Neural cell (in vitro differentiated cells): ENCODE data around the gene EFNA4. TPM values are rescaled to one million over a fixed set of nuclear protein-coding genes. Genes with fewer than 3 reads are reported as not detected.

Experiments used
- H2AFZ ChIP-seq: fragments of 200-600, 300-800 bp; sonication (generic), shearing (Covaris generic); 2 replicates; pipeline ENCODE4 v1.6.0; 2014; ENCODE audit warnings: low read depth, mild to moderate bottlenecking, antibody characterized with exemption, low read length, moderate library complexity
- H3F3A ChIP-seq: fragments of 200-600 bp; shearing (Covaris generic); 2 replicates; pipeline ENCODE4 v1.6.1; 2016; ENCODE audit warnings: mild to moderate bottlenecking, moderate library complexity, mixed read lengths, antibody characterized with exemption, low read length; ENCODE audit not compliant: insufficient read depth, poor library complexity, severe bottlenecking
- H3K27ac ChIP-seq: fragments of 200-600, 300-800 bp; sonication (generic), shearing (Covaris generic); 2 replicates; pipeline ENCODE4 v1.5.1; 2014; ENCODE audit warnings: mild to moderate bottlenecking, low read length, moderate library complexity
- H3K27me3 ChIP-seq: fragments of 300-800, 200-600 bp; sonication (generic), shearing (Covaris generic); 2 replicates; pipeline ENCODE4 v1.6.0; 2014; ENCODE audit warnings: mild to moderate bottlenecking, low read depth, low read length, moderate library complexity; ENCODE audit not compliant: insufficient read depth
- H3K36me3 ChIP-seq: fragments of 300-800, 200-600 bp; sonication (generic), shearing (Covaris generic); 2 replicates; pipeline ENCODE4 v1.5.1; 2014; ENCODE audit warnings: mild to moderate bottlenecking, antibody characterized with exemption, low read length, moderate library complexity; ENCODE audit not compliant: insufficient read depth
- H3K4me2 ChIP-seq: fragments of 300-800, 200-600 bp; sonication (generic), shearing (Covaris generic); 2 replicates; pipeline ENCODE4 v1.6.0; 2014; ENCODE audit warnings: mild to moderate bottlenecking, low read length
- H3K4me3 ChIP-seq: fragments of 300-800, 200-600 bp; sonication (generic), shearing (Covaris generic); 2 replicates; pipeline ENCODE4 v1.5.1; 2014; ENCODE audit warnings: mild to moderate bottlenecking, low read length, moderate library complexity
- H3K79me2 ChIP-seq: fragments of 200-600 bp; shearing (Covaris generic); replicated peaks from 2 replicates; pipeline ENCODE4 v1.6.0; 2014; ENCODE audit warnings: mild to moderate bottlenecking, low read length, moderate library complexity; ENCODE audit not compliant: insufficient read depth
- H3K9ac ChIP-seq: fragments of 300-800, 200-600 bp; sonication (generic), shearing (Covaris generic); 2 replicates; pipeline ENCODE4 v1.6.1; 2016; ENCODE audit warnings: mild to moderate bottlenecking, low read length, mixed read lengths
- H3K9me2 ChIP-seq: fragments of 200-600 bp; shearing (Covaris generic); 2 replicates; pipeline ENCODE4 v1.6.1; 2016; ENCODE audit warnings: mild to moderate bottlenecking, low read length, mixed read lengths; ENCODE audit not compliant: insufficient read depth
- H3K9me3 ChIP-seq: fragments of 200-600, 300-800 bp; sonication (generic), shearing (Covaris generic); 2 replicates; pipeline ENCODE4 v1.6.1; 2016; ENCODE audit warnings: mild to moderate bottlenecking, mixed run types, low read length, moderate library complexity, mixed read lengths
- H4K20me1 ChIP-seq: fragments of 200-600 bp; shearing (Covaris generic); 2 replicates; pipeline ENCODE4 v1.6.1; 2016; ENCODE audit warnings: mild to moderate bottlenecking, mixed run types; ENCODE audit not compliant: insufficient read depth
- CTCF ChIP-seq: fragments of 450-650 bp; IDR thresholded peaks from 2 replicates; pipeline ENCODE4 v1.5.1; 2014; ENCODE audit warnings: antibody characterized with exemption, mild to moderate bottlenecking, moderate library complexity; ENCODE audit not compliant: poor library complexity, severe bottlenecking
- EP300 ChIP-seq: fragments of 450-650 bp; conservative IDR thresholded peaks from 2 replicates; pipeline ENCODE4 v1.6.1; 2014; ENCODE audit warnings: antibody characterized with exemption, mild to moderate bottlenecking, moderate library complexity; ENCODE audit not compliant: poor library complexity, severe bottlenecking
- EZH2 ChIP-seq: fragments of 200-600, 300-800 bp; shearing (Covaris generic), sonication (generic); IDR thresholded peaks from 2 replicates; pipeline ENCODE4 v1.6.1; 2014; ENCODE audit warnings: antibody characterized with exemption, low read length, borderline replicate concordance, mild to moderate bottlenecking; ENCODE audit not compliant: insufficient read depth, poor library complexity, severe bottlenecking
- MXI1 ChIP-seq: fragments of 450-650 bp; conservative IDR thresholded peaks from 2 replicates; pipeline ENCODE4 v1.6.1; 2014; ENCODE audit warnings: antibody characterized with exemption, mild to moderate bottlenecking; ENCODE audit not compliant: poor library complexity, severe bottlenecking
- POLR2AphosphoS5 ChIP-seq: IDR thresholded peaks from 2 replicates; pipeline ENCODE4 v1.6.1; 2012
- RAD21 ChIP-seq: fragments of 450-650 bp; conservative IDR thresholded peaks from 2 replicates; pipeline ENCODE4 v1.6.1; 2014; ENCODE audit warnings: antibody characterized with exemption, mild to moderate bottlenecking, moderate library complexity
- REST ChIP-seq: IDR thresholded peaks from 2 replicates; pipeline ENCODE4 v1.6.1; 2012; ENCODE audit warnings: borderline replicate concordance
- SMC3 ChIP-seq: fragments of 450-650 bp; conservative IDR thresholded peaks from 2 replicates; pipeline ENCODE4 v1.6.1; 2014; ENCODE audit warnings: antibody characterized with exemption, mild to moderate bottlenecking, moderate library complexity; ENCODE audit not compliant: poor library complexity
- TAF1 ChIP-seq: IDR thresholded peaks from 2 replicates; pipeline ENCODE4 v1.6.1; 2012; ENCODE audit warnings: low read depth
- polyA plus RNA-seq: library from polyadenylated mRNA; depleted of rRNA; stranded (reverse); fragments of >200 nt; gene quantifications from 2 replicates; pipeline ENCODE4 v1.2.3, GENCODE V29; 2014

Gene EFNA4
- polyA plus RNA-seq, 1 donor from 2014 or later: 1.2 TPM

GRCh38 chr1:155103325-155103724 is 39.8 kb downstream of the EFNA4 start:
- Histone ChIP-seq H3K27me3 (no peaks in the 10 kb centered on the region), H3K4me3 (no peak overlapping the region), H3K9ac (no peak overlapping the region), H3K27ac (no peak overlapping the region), H3K4me2 (no peak overlapping the region), H4K20me1 (no peaks in the 10 kb centered on the region), H3K36me3 (no peaks in the 10 kb centered on the region), H3K79me2 (no peaks in the 10 kb centered on the region), H3K9me3 (no peaks in the 10 kb centered on the region), H3F3A (no peaks in the 10 kb centered on the region), H2AFZ (no peak overlapping the region), H3K9me2 (no peaks in the 10 kb centered on the region)
- no peak for TF ChIP-seq TAF1

GRCh38 chr1:155104605-155105534 is 41.3 kb downstream of the EFNA4 start:
- Histone ChIP-seq H3K79me2 (no peaks in the 10 kb centered on the region), H3K9ac (no peak overlapping the region), H3K27ac (no peak overlapping the region), H3K4me2 (no peak overlapping the region), H3K36me3 (no peaks in the 10 kb centered on the region), H3K9me3 (no peaks in the 10 kb centered on the region), H4K20me1 (no peaks in the 10 kb centered on the region), H3K27me3 (no peaks in the 10 kb centered on the region), H3F3A (no peaks in the 10 kb centered on the region), H2AFZ (no peak overlapping the region), H3K9me2 (no peaks in the 10 kb centered on the region), H3K4me3 (no peak overlapping the region)
- no peak for TF ChIP-seq RAD21
- TF ChIP-seq POLR2AphosphoS5: no peak
- TF ChIP-seq EP300: no peak

GRCh38 chr1:155105604-155106011 is 42.1 kb downstream of the EFNA4 start:
- Histone ChIP-seq H3K9me2 (no peaks in the 10 kb centered on the region), H3F3A (no peaks in the 10 kb centered on the region), H3K27me3 (no peaks in the 10 kb centered on the region), H2AFZ (no peak overlapping the region), H3K9ac (no peak overlapping the region), H4K20me1 (no peaks in the 10 kb centered on the region), H3K79me2 (no peaks in the 10 kb centered on the region), H3K9me3 (no peaks in the 10 kb centered on the region), H3K4me2 (no peak overlapping the region), H3K27ac (no peak overlapping the region), H3K36me3 (no peaks in the 10 kb centered on the region), H3K4me3 (no peak overlapping the region)
- TF ChIP-seq EZH2 (no peak), POLR2AphosphoS5 (no peak), RAD21 (no peak), MXI1 (no peak), CTCF (no peak), TAF1 (no peak), EP300 (no peak), SMC3 (no peak), REST (no peak)
